DOHH2 (cell line): ENCODE data around the gene PNLIPRP1.

Experiments used
- H3F3A ChIP-seq: fragments of 200-600 bp; sonication (generic), shearing (Covaris generic); 2 replicates; pipeline ENCODE4 v1.6.0; 2016; ENCODE audit warnings: antibody characterized with exemption, mild to moderate bottlenecking; ENCODE audit not compliant: control insufficient read depth, insufficient read depth
- H3K27ac ChIP-seq: fragments of 200-600 bp; sonication (generic); 2 replicates; pipeline ENCODE4 v1.5.1; 2014; ENCODE audit warnings: low read depth, mild to moderate bottlenecking, low read length, moderate library complexity
- H3K27me3 ChIP-seq: fragments of 200-600 bp; sonication (generic); 2 replicates; pipeline ENCODE4 v1.6.1; 2014; ENCODE audit warnings: mild to moderate bottlenecking, low read length, mixed read lengths; ENCODE audit not compliant: control insufficient read depth
- H3K36me3 ChIP-seq: fragments of 200-600 bp; sonication (generic); 2 replicates; pipeline ENCODE4 v1.6.1; 2014; ENCODE audit warnings: mild to moderate bottlenecking, low read length, moderate library complexity, mixed read lengths; ENCODE audit not compliant: control insufficient read depth
- H3K4me1 ChIP-seq: fragments of 200-600 bp; sonication (generic); 2 replicates; pipeline ENCODE4 v1.6.1; 2014; ENCODE audit warnings: mild to moderate bottlenecking, low read length, mixed read lengths; ENCODE audit not compliant: control insufficient read depth
- H3K4me2 ChIP-seq: fragments of 200-600 bp; sonication (generic); 2 replicates; pipeline ENCODE4 v1.6.0; 2014; ENCODE audit warnings: mild to moderate bottlenecking, low read length, moderate library complexity
- H3K4me3 ChIP-seq: fragments of 200-600 bp; sonication (generic); 2 replicates; pipeline ENCODE4 v1.5.1; 2014; ENCODE audit warnings: mild to moderate bottlenecking, low read length, mixed read lengths
- H3K79me2 ChIP-seq: fragments of 200-600 bp; sonication (generic); 2 replicates; pipeline ENCODE4 v1.6.1; 2014; ENCODE audit warnings: mild to moderate bottlenecking, low read length, mixed read lengths; ENCODE audit not compliant: control insufficient read depth
- H3K9me2 ChIP-seq: fragments of 200-600 bp; sonication (generic); replicated peaks from 2 replicates; pipeline ENCODE4 v1.6.1; 2014; ENCODE audit warnings: mild to moderate bottlenecking, low read length, mixed read lengths; ENCODE audit not compliant: control insufficient read depth
- H3K9me3 ChIP-seq: fragments of 200-600 bp; sonication (generic); 2 replicates; pipeline ENCODE4 v1.6.1; 2014; ENCODE audit warnings: antibody characterized with exemption, low read length, mixed read lengths; ENCODE audit not compliant: control insufficient read depth, insufficient read depth
- H4K20me1 ChIP-seq: fragments of 200-600 bp; sonication (generic); 2 replicates; pipeline ENCODE4 v1.6.0; 2014; ENCODE audit warnings: low read depth, mild to moderate bottlenecking, antibody characterized with exemption, low read length, moderate library complexity; ENCODE audit not compliant: control insufficient read depth, insufficient read depth
- EZH2phosphoT487 ChIP-seq: fragments of 200-600 bp; sonication (generic); IDR thresholded peaks from 2 replicates; pipeline ENCODE4 v1.6.1; 2017; ENCODE audit warnings: borderline replicate concordance, mild to moderate bottlenecking, antibody characterized with exemption, low read length, moderate library complexity, mixed read lengths
- TF ChIP-seq, protein P1 (sequence below): fragments of 200-600 bp; sonication (generic); IDR thresholded peaks from one replicate; pipeline ENCODE4 v1.5.1; 2014; ENCODE audit warnings: antibody characterized with exemption, mild to moderate bottlenecking, low read depth, low read length; ENCODE audit not compliant: poor library complexity, severe bottlenecking

The PNLIPRP1 gene

DNA sequence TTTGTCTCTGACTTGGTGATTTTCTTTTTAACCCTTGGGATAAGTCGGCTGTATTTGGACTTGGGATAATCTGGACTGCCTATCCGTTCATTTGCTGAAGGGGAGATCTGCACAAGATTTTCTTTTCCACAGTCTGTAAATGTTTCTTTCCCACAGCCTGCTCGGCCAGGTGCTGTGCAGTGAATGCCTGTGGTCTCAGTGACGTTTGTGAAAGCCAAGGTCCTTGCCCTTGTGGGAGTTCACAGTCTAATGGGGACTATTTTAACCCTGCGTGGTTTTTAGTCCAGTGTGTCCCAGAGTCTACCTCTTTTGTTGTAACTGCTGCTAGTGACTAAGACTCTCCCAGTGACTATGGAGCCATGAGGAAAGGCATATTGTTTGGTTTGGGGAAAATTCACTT, 36.1 kb upstream of the PNLIPRP1 start:
- H3K79me2 ChIP-seq, result no peaks in the 10 kb centered on the region
- H3K4me3 ChIP-seq, result no peak overlapping the region
- TF ChIP-seq EZH2phosphoT487, result no peak
- H3K36me3 ChIP-seq, result no peaks in the 10 kb centered on the region
- no peaks in the 10 kb centered on the region for H3K9me3 ChIP-seq
- H3K27ac ChIP-seq, result no peak overlapping the region
- no peaks in the 10 kb centered on the region for H4K20me1 ChIP-seq
- H3K9me2 ChIP-seq, result no peaks in the 10 kb centered on the region; the same call in 1 of the 2 replicates
- H3K27me3 ChIP-seq, result no peaks in the 10 kb centered on the region
- H3K4me2 ChIP-seq, result no peak overlapping the region
- H3F3A ChIP-seq, result no peaks in the 10 kb centered on the region
- no peaks in the 10 kb centered on the region for H3K4me1 ChIP-seq

DNA sequence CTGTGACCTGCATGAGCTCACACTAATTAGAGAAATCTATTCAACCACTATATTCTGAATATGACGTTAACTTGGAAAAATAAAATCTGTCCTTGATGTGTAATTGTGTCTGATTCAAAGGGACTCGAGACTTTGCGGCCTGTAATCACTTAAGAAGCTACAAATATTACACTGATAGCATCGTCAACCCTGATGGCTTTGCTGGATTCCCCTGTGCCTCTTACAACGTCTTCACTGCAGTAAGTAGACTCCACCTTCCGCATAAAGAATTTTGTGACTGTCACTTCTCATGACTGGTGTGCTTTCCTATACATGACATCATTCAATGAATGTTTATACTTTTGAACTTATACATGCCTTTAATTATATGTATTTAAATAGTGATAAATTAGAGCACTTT, 34.9 kb upstream of the PNLIPRP1 start:
- H3F3A ChIP-seq, result no peaks in the 10 kb centered on the region
- no peaks in the 10 kb centered on the region for H3K9me3 ChIP-seq
- H3K27me3 ChIP-seq, result no peaks in the 10 kb centered on the region
- no peak overlapping the region for H3K4me2 ChIP-seq
- no peaks in the 10 kb centered on the region for H4K20me1 ChIP-seq
- TF ChIP-seq EZH2phosphoT487, result no peak
- TF ChIP-seq, protein P1, sequence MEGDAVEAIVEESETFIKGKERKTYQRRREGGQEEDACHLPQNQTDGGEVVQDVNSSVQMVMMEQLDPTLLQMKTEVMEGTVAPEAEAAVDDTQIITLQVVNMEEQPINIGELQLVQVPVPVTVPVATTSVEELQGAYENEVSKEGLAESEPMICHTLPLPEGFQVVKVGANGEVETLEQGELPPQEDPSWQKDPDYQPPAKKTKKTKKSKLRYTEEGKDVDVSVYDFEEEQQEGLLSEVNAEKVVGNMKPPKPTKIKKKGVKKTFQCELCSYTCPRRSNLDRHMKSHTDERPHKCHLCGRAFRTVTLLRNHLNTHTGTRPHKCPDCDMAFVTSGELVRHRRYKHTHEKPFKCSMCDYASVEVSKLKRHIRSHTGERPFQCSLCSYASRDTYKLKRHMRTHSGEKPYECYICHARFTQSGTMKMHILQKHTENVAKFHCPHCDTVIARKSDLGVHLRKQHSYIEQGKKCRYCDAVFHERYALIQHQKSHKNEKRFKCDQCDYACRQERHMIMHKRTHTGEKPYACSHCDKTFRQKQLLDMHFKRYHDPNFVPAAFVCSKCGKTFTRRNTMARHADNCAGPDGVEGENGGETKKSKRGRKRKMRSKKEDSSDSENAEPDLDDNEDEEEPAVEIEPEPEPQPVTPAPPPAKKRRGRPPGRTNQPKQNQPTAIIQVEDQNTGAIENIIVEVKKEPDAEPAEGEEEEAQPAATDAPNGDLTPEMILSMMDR, result no peak
- H3K4me1 ChIP-seq, result no peaks in the 10 kb centered on the region
- no peak overlapping the region for H3K4me3 ChIP-seq
- H3K36me3 ChIP-seq, result no peaks in the 10 kb centered on the region
- no peak overlapping the region for H3K27ac ChIP-seq
- H3K9me2 ChIP-seq, result no peaks in the 10 kb centered on the region; the same call in 1 of the 2 replicates
- H3K79me2 ChIP-seq, result no peaks in the 10 kb centered on the region

DNA sequence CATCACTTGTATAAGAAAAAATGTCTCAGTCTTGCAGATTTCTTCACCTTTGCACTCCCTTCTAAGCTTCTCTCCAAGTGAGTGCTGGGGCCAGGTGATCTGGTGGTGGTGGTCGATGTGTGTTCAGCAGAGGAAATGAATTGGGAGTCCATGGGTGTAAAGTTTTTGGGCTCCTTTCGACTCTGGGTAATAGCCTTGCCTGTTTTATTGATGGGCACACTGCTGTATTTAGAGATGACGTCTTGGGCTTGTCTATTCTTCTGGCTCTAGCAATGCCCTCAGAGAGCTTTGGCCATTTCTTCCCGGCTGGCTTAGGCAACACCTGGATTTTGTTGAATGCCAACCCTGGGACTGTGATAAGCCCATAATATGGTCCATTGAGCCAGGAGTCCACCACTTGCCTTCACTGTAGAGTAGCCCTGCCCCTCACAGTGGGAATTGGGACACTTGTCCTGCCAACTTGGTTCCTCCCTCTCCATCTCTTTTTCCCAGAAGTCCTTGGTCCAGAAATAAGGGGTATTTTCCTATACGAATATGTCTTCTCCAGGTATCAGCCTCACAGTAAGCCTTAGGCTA, 33.4 kb upstream of the PNLIPRP1 start:
- H3K79me2 ChIP-seq, result no peaks in the 10 kb centered on the region

DNA sequence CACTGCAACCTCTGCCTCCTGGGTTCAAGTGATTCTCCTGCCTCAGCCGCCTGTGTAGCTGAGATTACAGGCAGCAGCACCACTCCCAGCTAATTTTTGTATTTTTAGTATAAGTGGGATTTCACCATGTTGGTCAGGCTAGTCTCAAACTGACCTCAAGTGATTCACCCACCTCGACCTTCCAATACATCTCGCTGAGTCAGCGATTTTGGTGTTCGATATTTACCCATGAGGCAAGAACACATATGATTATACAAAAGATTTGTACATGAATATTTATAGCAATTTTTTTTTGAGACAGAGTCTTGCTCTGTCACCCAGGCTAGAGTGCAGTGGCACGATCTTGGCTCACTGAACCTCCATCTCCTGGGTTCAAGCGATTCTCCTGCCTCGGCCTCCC, 25.2 kb upstream of the PNLIPRP1 start:
- no peaks in the 10 kb centered on the region for H3K79me2 ChIP-seq
- H3K27ac ChIP-seq, result no peak overlapping the region
- no peaks in the 10 kb centered on the region for H3K27me3 ChIP-seq
- H3K4me1 ChIP-seq, result no peaks in the 10 kb centered on the region
- no peaks in the 10 kb centered on the region for H3K36me3 ChIP-seq
- no peak overlapping the region for H3K4me2 ChIP-seq
- H4K20me1 ChIP-seq, result no peaks in the 10 kb centered on the region
- H3K4me3 ChIP-seq, result no peak overlapping the region
- H3F3A ChIP-seq, result no peaks in the 10 kb centered on the region
- TF ChIP-seq, protein P1, result no peak
- TF ChIP-seq EZH2phosphoT487, result no peak
- no peaks in the 10 kb centered on the region for H3K9me3 ChIP-seq
- no peaks in the 10 kb centered on the region for H3K9me2 ChIP-seq

More for the DNA sequence above, 33.4 kb upstream of the PNLIPRP1 start:
- Histone ChIP-seq H3K9me3 (no peaks in the 10 kb centered on the region), H3K4me3 (no peak overlapping the region), H3K4me2 (no peak overlapping the region), H3K4me1 (no peaks in the 10 kb centered on the region), H3K36me3 (no peaks in the 10 kb centered on the region), H3K27ac (no peak overlapping the region), H3K9me2 (no peaks in the 10 kb centered on the region; the same call in 1 of the 2 replicates), H4K20me1 (no peaks in the 10 kb centered on the region), H3F3A (no peaks in the 10 kb centered on the region), H3K27me3 (no peaks in the 10 kb centered on the region)
- TF ChIP-seq EZH2phosphoT487, result no peak
- TF ChIP-seq, protein P1, result no peak
